ENCODE results near the gene SLITRK2. TPM values are rescaled to one million over a fixed set of nuclear protein-coding genes. Genes with fewer than 3 reads are reported as not detected.

SLITRK2 gene, protein sequence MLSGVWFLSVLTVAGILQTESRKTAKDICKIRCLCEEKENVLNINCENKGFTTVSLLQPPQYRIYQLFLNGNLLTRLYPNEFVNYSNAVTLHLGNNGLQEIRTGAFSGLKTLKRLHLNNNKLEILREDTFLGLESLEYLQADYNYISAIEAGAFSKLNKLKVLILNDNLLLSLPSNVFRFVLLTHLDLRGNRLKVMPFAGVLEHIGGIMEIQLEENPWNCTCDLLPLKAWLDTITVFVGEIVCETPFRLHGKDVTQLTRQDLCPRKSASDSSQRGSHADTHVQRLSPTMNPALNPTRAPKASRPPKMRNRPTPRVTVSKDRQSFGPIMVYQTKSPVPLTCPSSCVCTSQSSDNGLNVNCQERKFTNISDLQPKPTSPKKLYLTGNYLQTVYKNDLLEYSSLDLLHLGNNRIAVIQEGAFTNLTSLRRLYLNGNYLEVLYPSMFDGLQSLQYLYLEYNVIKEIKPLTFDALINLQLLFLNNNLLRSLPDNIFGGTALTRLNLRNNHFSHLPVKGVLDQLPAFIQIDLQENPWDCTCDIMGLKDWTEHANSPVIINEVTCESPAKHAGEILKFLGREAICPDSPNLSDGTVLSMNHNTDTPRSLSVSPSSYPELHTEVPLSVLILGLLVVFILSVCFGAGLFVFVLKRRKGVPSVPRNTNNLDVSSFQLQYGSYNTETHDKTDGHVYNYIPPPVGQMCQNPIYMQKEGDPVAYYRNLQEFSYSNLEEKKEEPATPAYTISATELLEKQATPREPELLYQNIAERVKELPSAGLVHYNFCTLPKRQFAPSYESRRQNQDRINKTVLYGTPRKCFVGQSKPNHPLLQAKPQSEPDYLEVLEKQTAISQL
- total RNA-seq, result 0.07 and 0.08 TPM in 2 replicates

DNA sequence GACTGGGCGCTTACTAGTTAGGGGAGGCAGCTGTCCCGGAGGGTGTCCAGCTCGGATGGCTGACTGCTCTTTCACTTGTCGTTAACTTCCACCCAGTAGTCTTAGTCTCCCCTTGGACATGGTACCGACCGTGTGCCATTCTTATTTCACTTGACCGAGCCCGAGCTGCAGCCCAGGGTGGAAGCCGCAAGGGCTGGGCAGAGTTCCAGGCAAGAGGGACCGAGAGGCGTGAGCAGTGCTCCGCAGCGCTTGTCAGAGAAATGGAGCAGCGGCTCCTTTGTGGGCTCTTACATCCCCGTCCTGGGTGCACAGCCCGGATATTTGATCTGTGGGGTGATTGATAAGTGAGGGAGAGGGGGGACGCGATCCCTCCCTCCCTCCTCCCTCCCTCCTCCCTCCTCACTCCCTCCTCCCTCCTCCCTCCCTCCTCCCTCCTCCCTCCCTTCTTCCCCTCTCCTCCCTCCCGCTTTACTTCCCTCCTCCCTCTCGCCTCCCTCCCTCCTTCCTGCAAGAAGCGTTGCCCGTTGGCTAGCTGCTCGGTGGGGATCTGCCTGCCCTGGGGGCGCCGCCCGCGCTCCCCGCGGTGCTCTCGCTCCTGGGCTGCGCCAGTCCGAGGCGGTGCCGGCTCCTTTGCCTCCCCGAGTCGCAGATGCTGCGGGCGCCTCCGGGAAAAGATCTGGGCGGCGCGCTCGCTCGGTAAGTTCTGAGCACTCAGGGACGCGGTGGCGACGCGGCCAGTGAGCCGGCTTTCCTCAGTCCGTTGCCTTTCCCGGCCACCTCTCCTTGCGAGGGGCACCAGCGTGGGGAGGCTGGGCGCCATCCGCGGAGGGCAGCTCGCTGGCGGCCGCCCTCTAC lies at the start of gene SLITRK2:
SLITRK2 (plus strand) TSS at position 499 of the 855 bp plus-strand sequence. CDS start 4,597 bp downstream, outside the sequence.
- peak within 1 kb of the TSS; percentile 9 for H3K4me3 ChIP-seq (ENCODE audit: low read depth, low read length)
- TF ChIP-seq, protein P1, sequence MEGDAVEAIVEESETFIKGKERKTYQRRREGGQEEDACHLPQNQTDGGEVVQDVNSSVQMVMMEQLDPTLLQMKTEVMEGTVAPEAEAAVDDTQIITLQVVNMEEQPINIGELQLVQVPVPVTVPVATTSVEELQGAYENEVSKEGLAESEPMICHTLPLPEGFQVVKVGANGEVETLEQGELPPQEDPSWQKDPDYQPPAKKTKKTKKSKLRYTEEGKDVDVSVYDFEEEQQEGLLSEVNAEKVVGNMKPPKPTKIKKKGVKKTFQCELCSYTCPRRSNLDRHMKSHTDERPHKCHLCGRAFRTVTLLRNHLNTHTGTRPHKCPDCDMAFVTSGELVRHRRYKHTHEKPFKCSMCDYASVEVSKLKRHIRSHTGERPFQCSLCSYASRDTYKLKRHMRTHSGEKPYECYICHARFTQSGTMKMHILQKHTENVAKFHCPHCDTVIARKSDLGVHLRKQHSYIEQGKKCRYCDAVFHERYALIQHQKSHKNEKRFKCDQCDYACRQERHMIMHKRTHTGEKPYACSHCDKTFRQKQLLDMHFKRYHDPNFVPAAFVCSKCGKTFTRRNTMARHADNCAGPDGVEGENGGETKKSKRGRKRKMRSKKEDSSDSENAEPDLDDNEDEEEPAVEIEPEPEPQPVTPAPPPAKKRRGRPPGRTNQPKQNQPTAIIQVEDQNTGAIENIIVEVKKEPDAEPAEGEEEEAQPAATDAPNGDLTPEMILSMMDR (IDR thresholded peaks at IDR 0.05; ENCODE audit: insufficient read depth, low read length, poor library complexity, severe bottlenecking), result no peak
- peaks cover 47% of the 10 kb centered on the region for H3K27me3 ChIP-seq (ENCODE audit: control insufficient read depth, insufficient read depth, low read length)
- no peak for DNase-seq (ENCODE audit: low read depth)
- H3K36me3 ChIP-seq (ENCODE audit: control insufficient read depth, insufficient read depth, low read length), result no peaks in the 10 kb centered on the region

DNA sequence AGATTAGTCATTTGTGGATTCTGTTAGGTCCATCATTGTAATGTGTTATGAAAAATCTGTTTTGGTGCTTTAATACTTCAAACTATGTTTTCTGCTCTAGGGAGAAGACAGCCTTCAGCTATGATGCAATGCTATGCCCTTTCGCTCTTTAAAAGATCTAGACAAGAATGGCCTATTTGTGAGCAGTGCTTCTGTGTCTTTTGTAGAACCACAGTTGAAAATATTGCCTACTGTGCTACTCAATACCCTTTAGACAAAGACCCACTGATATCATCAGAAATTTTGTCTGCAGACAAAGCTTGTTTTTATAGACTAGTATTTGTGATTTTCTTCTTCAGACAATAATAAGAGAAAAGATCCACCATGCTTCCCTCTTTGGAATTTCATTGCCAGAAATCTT lies 44.6 kb upstream of the SLITRK2 start:
- H3K27me3 ChIP-seq (ENCODE audit: control insufficient read depth, insufficient read depth, low read length), result no peaks in the 10 kb centered on the region
- no peak overlapping the region for H3K4me3 ChIP-seq (ENCODE audit: low read depth, low read length)
- H3K36me3 ChIP-seq (ENCODE audit: control insufficient read depth, insufficient read depth, low read length), result no peaks in the 10 kb centered on the region
- no peak for DNase-seq (ENCODE audit: low read depth)
- TF ChIP-seq, protein P1 (IDR thresholded peaks at IDR 0.05; ENCODE audit: insufficient read depth, low read length, poor library complexity, severe bottlenecking), result no peak

DNA sequence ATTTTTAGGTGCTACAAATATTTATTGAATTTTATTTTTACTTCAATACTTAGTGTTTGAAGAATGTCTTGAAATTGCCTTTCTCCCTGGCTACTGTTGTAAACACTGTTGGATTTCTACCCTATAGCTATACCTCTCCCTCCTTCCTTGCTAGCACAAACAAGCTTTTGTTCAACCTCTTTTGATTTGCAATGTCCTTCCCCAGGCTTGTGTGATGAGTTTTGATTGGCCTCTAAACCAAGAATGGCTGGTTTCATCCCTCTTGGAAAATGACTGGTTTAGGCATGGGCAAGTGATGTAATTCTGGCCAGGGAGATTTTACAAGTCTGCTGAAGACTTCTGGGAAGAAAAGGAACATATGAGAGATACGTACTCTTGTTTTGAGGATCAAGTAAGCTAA lies 25.3 kb upstream of the SLITRK2 start:
- Histone ChIP-seq H3K4me3 (ENCODE audit: low read depth, low read length) (no peak overlapping the region), H3K27me3 (ENCODE audit: control insufficient read depth, insufficient read depth, low read length) (no peaks in the 10 kb centered on the region), H3K36me3 (ENCODE audit: control insufficient read depth, insufficient read depth, low read length) (no peaks in the 10 kb centered on the region)
- no peak for DNase-seq (ENCODE audit: low read depth)
- TF ChIP-seq, protein P1 (IDR thresholded peaks at IDR 0.05; ENCODE audit: insufficient read depth, low read length, poor library complexity, severe bottlenecking), result no peak

DNA sequence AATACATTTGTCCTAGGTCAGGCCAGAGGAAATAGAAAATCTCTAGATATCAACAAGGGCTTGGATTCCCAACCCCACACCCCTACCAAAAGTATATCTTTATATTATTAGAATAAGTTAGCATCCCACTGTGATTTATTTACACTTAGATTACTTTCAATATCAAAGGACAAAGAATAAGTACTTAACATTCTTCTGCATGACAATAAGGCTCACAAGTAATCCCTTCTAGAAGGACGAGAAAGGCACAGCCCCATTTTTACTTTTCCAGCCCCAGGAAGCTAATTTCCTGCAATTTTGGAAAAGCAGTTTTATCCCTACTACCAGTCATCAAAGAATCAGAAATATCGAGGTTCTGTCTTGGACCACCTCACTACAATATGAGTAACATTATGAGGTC lies 14.1 kb upstream of the SLITRK2 start:
- H3K27me3 ChIP-seq (ENCODE audit: control insufficient read depth, insufficient read depth, low read length), result no peaks in the 10 kb centered on the region
- H3K36me3 ChIP-seq (ENCODE audit: control insufficient read depth, insufficient read depth, low read length), result no peaks in the 10 kb centered on the region
- H3K4me3 ChIP-seq (ENCODE audit: low read depth, low read length), result no peak overlapping the region
- TF ChIP-seq, protein P1 (IDR thresholded peaks at IDR 0.05; ENCODE audit: insufficient read depth, low read length, poor library complexity, severe bottlenecking), result no peak
- no peak for DNase-seq (ENCODE audit: low read depth)

DNA sequence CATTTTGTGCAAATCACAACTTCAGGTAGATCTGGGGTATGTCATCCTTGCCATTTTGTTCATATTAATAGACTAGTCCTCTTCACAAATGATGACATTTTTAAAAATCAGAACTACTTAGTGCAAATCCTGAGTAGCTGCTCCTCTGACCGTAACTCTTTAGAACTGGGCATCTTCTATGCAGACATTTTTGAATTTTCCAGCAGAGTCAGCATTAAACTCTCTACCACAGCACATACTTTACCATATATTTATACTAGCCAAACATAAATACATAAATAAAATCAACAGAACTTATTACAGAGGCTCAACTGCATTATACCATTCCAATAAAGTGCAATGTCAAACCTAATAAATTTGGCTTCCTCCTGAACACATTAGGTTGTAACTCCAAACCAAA lies 4.5 kb upstream of the SLITRK2 start:
- H3K36me3 ChIP-seq (ENCODE audit: control insufficient read depth, insufficient read depth, low read length), result no peaks in the 10 kb centered on the region
- peaks cover 15% of the 10 kb centered on the region for H3K27me3 ChIP-seq (ENCODE audit: control insufficient read depth, insufficient read depth, low read length)
- H3K4me3 ChIP-seq (ENCODE audit: low read depth, low read length), result no peak overlapping the region
- DNase-seq (ENCODE audit: low read depth), result no peak
- TF ChIP-seq, protein P1 (IDR thresholded peaks at IDR 0.05; ENCODE audit: insufficient read depth, low read length, poor library complexity, severe bottlenecking), result no peak

Measured in kidney epithelial cell (primary cell).